HUES64 (cell line): ENCODE measurements around the gene SPATA6.
"Not testable (repeated sequence)": the region's sequence is repeated elsewhere in the genome, so short reads cannot be mapped to it uniquely, and the experiment has no call there.

Source experiments
- H3K27ac ChIP-seq: 2 replicates; pipeline ENCODE4 v1.7.0; 2013; ENCODE audit warnings: low read depth, low read length, inconsistent platforms
- H3K27me3 ChIP-seq: 2 replicates; pipeline ENCODE4 v1.6.1; 2013; ENCODE audit warnings: mild to moderate bottlenecking, low read length; ENCODE audit not compliant: insufficient read depth
- H3K36me3 ChIP-seq: 2 replicates; pipeline ENCODE4 v1.6.1; 2013; ENCODE audit warnings: mild to moderate bottlenecking, low read length; ENCODE audit not compliant: insufficient read depth
- H3K4me1 ChIP-seq: 2 replicates; pipeline ENCODE4 v1.6.1; 2013; ENCODE audit warnings: mild to moderate bottlenecking, low read length, moderate library complexity; ENCODE audit not compliant: insufficient read depth
- H3K4me3 ChIP-seq: 2 replicates; pipeline ENCODE4 v1.5.1; 2013; ENCODE audit warnings: mild to moderate bottlenecking, low read length, moderate library complexity
- H3K9ac ChIP-seq: 2 replicates; pipeline ENCODE4 v1.6.1; 2013; ENCODE audit warnings: mild to moderate bottlenecking, low read depth, low read length
- H3K9me3 ChIP-seq: 2 replicates; pipeline ENCODE4 v1.6.1; 2013; ENCODE audit warnings: low read depth, low read length; ENCODE audit not compliant: insufficient read depth
- WGBS: fragments of 150-250, 120-280 bp; methylation state at CpG from one replicate; pipeline ENCODE4 v1.1.7; 2013; ENCODE audit warnings: missing lambda C conversion rate; 5-methylcytosine and 5-hydroxymethylcytosine counted together

Gene SPATA6

GRCh38 chr1:48448932-48449331 lies 23.1 kb downstream of the SPATA6 start:
- H3K9ac ChIP-seq, result no peak overlapping the region
- H3K36me3 ChIP-seq, result no peaks in the 10 kb centered on the region; the same call in 1 of the 2 replicates
- peaks cover 10% of the 10 kb centered on the region; the same call in 1 of the 2 replicates for H3K9me3 ChIP-seq
- no peak overlapping the region for H3K27ac ChIP-seq
- 100% methylated on average over 1 of the region's 1 CpG for WGBS
- H3K4me3 ChIP-seq, result no peak overlapping the region
- no peaks in the 10 kb centered on the region for H3K4me1 ChIP-seq
- no peaks in the 10 kb centered on the region; the same call in 1 of the 2 replicates for H3K27me3 ChIP-seq

GRCh38 chr1:48444186-48444585 lies 27.8 kb downstream of the SPATA6 start:
- WGBS, result 94% methylated on average over 7 of the region's 7 CpGs
- H3K4me1 ChIP-seq, H3K27me3 ChIP-seq, H3K27ac ChIP-seq, H3K4me3 ChIP-seq, H3K36me3 ChIP-seq, H3K9ac ChIP-seq: not testable (repeated sequence)
- peaks cover 11% of the 10 kb centered on the region; the same call in 1 of the 2 replicates for H3K9me3 ChIP-seq

GRCh38 chr1:48442864-48443619 lies 29.0 kb downstream of the SPATA6 start:
- Histone ChIP-seq H3K27ac (no peak overlapping the region; the same call in 1 of the 2 replicates), H3K4me3 (no peak overlapping the region), H3K36me3 (no peaks in the 10 kb centered on the region; the same call in 1 of the 2 replicates), H3K27me3 (no peaks in the 10 kb centered on the region; the same call in 1 of the 2 replicates), H3K9me3 (peaks cover 11% of the 10 kb centered on the region; the same call in 1 of the 2 replicates), H3K4me1 (peaks cover 4% of the 10 kb centered on the region; the same call in 1 of the 2 replicates), H3K9ac (no peak overlapping the region)
- WGBS, result 59% methylated on average over 4 of the region's 6 CpGs

- H3K4me3 ChIP-seq, H3K27me3 ChIP-seq, H3K27ac ChIP-seq, H3K9ac ChIP-seq, H3K36me3 ChIP-seq, H3K4me1 ChIP-seq: not testable (repeated sequence)
- 99% methylated on average over 3 of the region's 3 CpGs for WGBS
- peaks cover 11% of the 10 kb centered on the region; the same call in 1 of the 2 replicates for H3K9me3 ChIP-seq
Observed at GRCh38 chr1:48440786-48441185, 31.2 kb downstream of the SPATA6 start.

GRCh38 chr1:48439380-48439779 lies 32.6 kb downstream of the SPATA6 start:
- Histone ChIP-seq H3K4me1 (peaks cover 4% of the 10 kb centered on the region; the same call in 1 of the 2 replicates), H3K4me3 (no peak overlapping the region), H3K27me3 (no peaks in the 10 kb centered on the region), H3K9me3 (peaks cover 5% of the 10 kb centered on the region; the same call in 1 of the 2 replicates), H3K27ac (no peak overlapping the region), H3K36me3 (peaks cover 4% of the 10 kb centered on the region; the same call in 1 of the 2 replicates), H3K9ac (no peak overlapping the region)
- WGBS, result 92% methylated on average over 9 of the region's 9 CpGs

- not testable (repeated sequence) for H3K27ac ChIP-seq, H3K27me3 ChIP-seq, H3K36me3 ChIP-seq, H3K9ac ChIP-seq, H3K4me3 ChIP-seq, H3K9me3 ChIP-seq, H3K4me1 ChIP-seq
Observed at GRCh38 chr1:48437379-48437778, 34.6 kb downstream of the SPATA6 start.

- 96% methylated on average over 29 of the region's 29 CpGs for WGBS
- H3K36me3 ChIP-seq, H3K4me1 ChIP-seq, H3K9ac ChIP-seq, H3K4me3 ChIP-seq, H3K27me3 ChIP-seq, H3K27ac ChIP-seq, H3K9me3 ChIP-seq: not testable (repeated sequence)
Observed at GRCh38 chr1:48435312-48436002, 36.5 kb downstream of the SPATA6 start.

- Histone ChIP-seq H3K27ac (no peak overlapping the region), H3K27me3 (no peaks in the 10 kb centered on the region), H3K36me3 (0 out of 2 replicates have a peak, but pooled peaks cover under 1% of the 10 kb centered on the region), H3K9me3 (no peaks in the 10 kb centered on the region), H3K9ac (no peak overlapping the region), H3K4me3 (no peak overlapping the region), H3K4me1 (0 out of 2 replicates have a peak, but pooled peaks cover 6% of the 10 kb centered on the region)
- 97% methylated on average over 1 of the region's 1 CpG for WGBS
Observed at GRCh38 chr1:48430832-48431231, 41.2 kb downstream of the SPATA6 start.

- H3K9ac ChIP-seq, result no peak overlapping the region
- no peaks in the 10 kb centered on the region for H3K9me3 ChIP-seq
- no peaks in the 10 kb centered on the region for H3K4me1 ChIP-seq
- H3K27ac ChIP-seq, result no peak overlapping the region
- no peaks in the 10 kb centered on the region for H3K36me3 ChIP-seq
- no peak overlapping the region for H3K4me3 ChIP-seq
- 89% methylated on average over 1 of the region's 1 CpG for WGBS
- H3K27me3 ChIP-seq, result no peaks in the 10 kb centered on the region
Observed at GRCh38 chr1:48422009-48422408, 50.0 kb downstream of the SPATA6 start.

GRCh38 chr1:48418742-48419141 lies 53.3 kb downstream of the SPATA6 start:
- WGBS, result 89% methylated on average over 1 of the region's 1 CpG
- H3K36me3 ChIP-seq, result no peaks in the 10 kb centered on the region
- no peak overlapping the region for H3K9ac ChIP-seq
- H3K27me3 ChIP-seq, result no peaks in the 10 kb centered on the region
- no peak overlapping the region for H3K4me3 ChIP-seq
- no peaks in the 10 kb centered on the region for H3K9me3 ChIP-seq
- H3K4me1 ChIP-seq, result no peaks in the 10 kb centered on the region
- no peak overlapping the region for H3K27ac ChIP-seq

GRCh38 chr1:48415050-48415449 lies 57.0 kb downstream of the SPATA6 start:
- no peaks in the 10 kb centered on the region for H3K36me3 ChIP-seq
- H3K9me3 ChIP-seq, result no peaks in the 10 kb centered on the region
- 93% methylated on average over 4 of the region's 4 CpGs for WGBS
- no peaks in the 10 kb centered on the region for H3K4me1 ChIP-seq
- H3K27ac ChIP-seq, result no peak overlapping the region
- no peak overlapping the region for H3K9ac ChIP-seq
- no peaks in the 10 kb centered on the region for H3K27me3 ChIP-seq
- no peak overlapping the region for H3K4me3 ChIP-seq
